GM21423 (cell line): ENCODE measurements around the gene CTAGE1.

ENCODE experiments used
- ATAC-seq: cut with Tn5 transposase; IDR thresholded peaks from one replicate; pipeline ENCODE4 v1.9.1; 2021; ENCODE audit warnings: mild to moderate bottlenecking, moderate library complexity; ENCODE audit not compliant: unreplicated experiment

Gene CTAGE1

GRCh38 chr18:22436136-22436535, 18.4 kb upstream of the CTAGE1 start:
- ATAC-seq: no peak

GRCh38 chr18:22434973-22435608, 17.4 kb upstream of the CTAGE1 start:
- ATAC-seq: no peak

- ATAC-seq: no peak
Measured at GRCh38 chr18:22433956-22434355, 16.2 kb upstream of the CTAGE1 start.

GRCh38 chr18:22432657-22433137, 15.0 kb upstream of the CTAGE1 start:
- no peak for ATAC-seq

GRCh38 chr18:22429564-22429963, 11.8 kb upstream of the CTAGE1 start:
- ATAC-seq: no peak

- ATAC-seq: no peak
Measured at GRCh38 chr18:22428672-22429071, 11.0 kb upstream of the CTAGE1 start.

GRCh38 chr18:22427822-22428549, 10.3 kb upstream of the CTAGE1 start:
- ATAC-seq: no peak

GRCh38 chr18:22424565-22424963, 6.8 kb upstream of the CTAGE1 start:
- no peak for ATAC-seq

- ATAC-seq: no peak
Measured at GRCh38 chr18:22423878-22424564, 6.3 kb upstream of the CTAGE1 start.

GRCh38 chr18:22422909-22423548, 5.3 kb upstream of the CTAGE1 start:
- no peak for ATAC-seq

- ATAC-seq: no peak
Measured at GRCh38 chr18:22420652-22421051, 2.9 kb upstream of the CTAGE1 start.

- ATAC-seq: no peak
Measured at GRCh38 chr18:22412176-22412911, 5.4 kb downstream of the CTAGE1 start.

GRCh38 chr18:22411446-22411845, 6.3 kb downstream of the CTAGE1 start:
- no peak for ATAC-seq

- ATAC-seq: no peak
Measured at GRCh38 chr18:22410126-22410525, 7.6 kb downstream of the CTAGE1 start.

- ATAC-seq: no peak
Measured at GRCh38 chr18:22409445-22409844, 8.3 kb downstream of the CTAGE1 start.

- ATAC-seq: no peak
Measured at GRCh38 chr18:22408059-22408458, 9.7 kb downstream of the CTAGE1 start.

GRCh38 chr18:22405142-22405541, 12.6 kb downstream of the CTAGE1 start:
- ATAC-seq: no peak

GRCh38 chr18:22403950-22404349, 13.8 kb downstream of the CTAGE1 start:
- no peak for ATAC-seq

- no peak for ATAC-seq
Measured at GRCh38 chr18:22399949-22400348, 17.8 kb downstream of the CTAGE1 start.

GRCh38 chr18:22398464-22398863, 19.3 kb downstream of the CTAGE1 start:
- ATAC-seq: no peak

- ATAC-seq: no peak
Measured at GRCh38 chr18:22394428-22394827, 23.3 kb downstream of the CTAGE1 start.
